Measurements from ENCODE around the gene THOC1. TPM values are rescaled to one million over a fixed set of nuclear protein-coding genes. Genes with fewer than 3 reads are reported as not detected.

Gene THOC1
- total RNA-seq, 1 experiment from 2014 or later = 59.2 TPM

- H3K36me3 ChIP-seq = peaks cover 65% of the 10 kb centered on the region
- H3K4me1 ChIP-seq = no peaks in the 10 kb centered on the region
- H3K9me3 ChIP-seq (replicated peaks) = no peaks in the 10 kb centered on the region
- H3K27ac ChIP-seq = no peak overlapping the region
- H3K27me3 ChIP-seq = no peaks in the 10 kb centered on the region
- DNase-seq = no peak
- H3K4me3 ChIP-seq = no peak overlapping the region
Measured at GRCh38 chr18:253121-253520, 14.7 kb downstream of the THOC1 start.

DNA sequence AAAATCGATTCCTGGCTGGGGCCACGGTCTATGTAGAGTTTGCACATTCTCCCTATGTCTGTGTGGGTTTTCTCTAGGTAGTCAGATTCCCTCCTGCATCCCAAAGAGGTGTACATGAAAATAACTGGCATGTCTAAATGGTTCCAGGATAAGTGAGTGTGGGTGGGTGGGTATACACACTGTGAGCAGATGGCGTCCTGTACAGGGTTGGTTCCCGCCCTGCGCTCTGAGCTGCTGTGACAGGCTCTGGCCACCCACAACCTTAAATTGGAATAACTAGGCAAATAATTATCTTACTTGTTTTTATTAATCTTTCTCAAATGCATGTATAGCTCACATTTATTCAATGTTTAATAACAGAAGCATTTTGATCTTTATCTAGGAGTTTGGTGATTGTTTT lies 16.3 kb downstream of the THOC1 start:
- Histone ChIP-seq H3K27me3 (no peaks in the 10 kb centered on the region), H3K4me3 (no peak overlapping the region), H3K9me3 (replicated peaks) (no peaks in the 10 kb centered on the region), H3K27ac (no peak overlapping the region), H3K36me3 (peaks cover 66% of the 10 kb centered on the region), H3K4me1 (no peaks in the 10 kb centered on the region)
- no peak for DNase-seq

DNA sequence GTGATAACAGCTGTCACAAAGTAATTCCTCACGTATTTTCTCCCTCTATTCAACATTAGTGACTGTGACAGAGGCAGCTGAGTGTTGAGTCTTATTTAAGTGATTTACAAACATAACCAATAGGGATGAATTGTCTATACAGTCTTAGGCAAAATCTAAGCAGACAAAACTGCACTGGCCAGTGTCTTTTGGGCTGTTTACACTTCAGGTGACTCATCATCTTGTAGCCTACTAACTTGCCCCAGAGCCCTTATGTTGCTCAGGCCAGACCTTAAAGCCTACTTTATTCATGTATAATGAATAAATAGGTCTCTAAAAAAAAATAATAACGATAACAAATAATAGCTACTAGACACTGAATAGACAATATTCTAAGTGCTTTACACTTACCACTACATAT lies 17.2 kb downstream of the THOC1 start:
- Histone ChIP-seq H3K27me3 (no peaks in the 10 kb centered on the region), H3K36me3 (peaks cover 65% of the 10 kb centered on the region), H3K4me3 (no peak overlapping the region), H3K4me1 (peaks cover 6% of the 10 kb centered on the region; the same call in 1 of the 2 replicates), H3K27ac (no peak overlapping the region), H3K9me3 (replicated peaks) (no peaks in the 10 kb centered on the region)
- no peak for DNase-seq

DNA sequence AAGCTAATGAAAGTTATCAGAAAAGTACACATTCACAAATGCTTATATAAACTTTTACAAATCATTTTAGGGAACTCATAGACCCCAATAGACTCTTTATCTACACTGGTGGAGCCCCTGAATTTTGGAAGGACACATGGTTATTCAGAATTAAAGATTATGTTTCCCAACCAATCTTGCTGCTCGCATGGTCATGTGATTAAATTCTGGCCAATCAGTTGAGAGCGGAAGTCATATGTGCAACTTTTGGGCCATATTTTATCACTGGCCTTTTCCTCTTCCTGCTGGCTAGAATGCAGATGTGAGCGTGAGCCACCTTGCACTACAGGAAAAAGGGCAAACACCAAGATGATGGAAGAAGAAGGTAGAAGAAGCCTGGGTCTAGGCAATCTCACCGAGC lies 19.8 kb downstream of the THOC1 start:
- Histone ChIP-seq H3K36me3 (peaks cover 71% of the 10 kb centered on the region), H3K27ac (no peak overlapping the region), H3K4me1 (peaks cover 12% of the 10 kb centered on the region; the same call in 1 of the 2 replicates), H3K4me3 (no peak overlapping the region), H3K9me3 (replicated peaks) (no peaks in the 10 kb centered on the region), H3K27me3 (no peaks in the 10 kb centered on the region)
- DNase-seq = no peak

DNA sequence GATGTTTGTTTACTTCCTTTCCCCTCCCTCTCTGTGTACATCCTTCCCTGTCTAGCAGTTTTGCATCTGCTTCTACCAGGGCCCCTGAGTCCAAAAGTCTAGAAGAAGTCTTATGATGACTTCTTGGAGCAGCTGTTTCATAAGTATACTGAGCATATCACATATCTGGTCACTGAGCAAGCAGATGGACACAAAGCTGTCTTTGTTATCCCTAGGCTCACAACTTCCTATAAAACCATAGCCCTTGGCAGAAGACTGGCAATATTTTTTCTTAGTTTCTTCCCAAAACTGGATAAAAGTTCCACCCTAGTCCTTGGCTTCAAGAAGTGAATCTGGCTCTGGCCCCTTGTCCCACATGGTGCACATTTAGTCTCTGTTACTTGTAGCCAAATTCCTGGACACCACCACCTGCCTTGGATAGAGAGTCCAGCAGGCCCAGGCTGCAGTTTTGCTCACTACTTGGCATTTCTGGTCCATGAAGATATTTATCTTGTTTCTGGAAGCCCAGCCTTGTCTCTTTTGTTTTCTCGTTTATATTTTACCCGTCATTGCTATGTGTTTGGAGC lies 22.5 kb downstream of the THOC1 start:
- Histone ChIP-seq H3K9me3 (replicated peaks) (no peaks in the 10 kb centered on the region), H3K36me3 (peaks cover 77% of the 10 kb centered on the region), H3K4me1 (peaks cover 12% of the 10 kb centered on the region; the same call in 1 of the 2 replicates), H3K27ac (peak overlapping the region; percentile 63), H3K27me3 (no peaks in the 10 kb centered on the region), H3K4me3 (no peak overlapping the region)
- DNase-seq = peak; percentile 34 to 77

- no peak for DNase-seq
- H3K27ac ChIP-seq = no peak overlapping the region
Measured at GRCh38 chr18:240175-240574, 27.7 kb downstream of the THOC1 start.

GRCh38 chr18:231563-231962 lies 36.3 kb downstream of the THOC1 start:
- Histone ChIP-seq H3K4me1 (no peaks in the 10 kb centered on the region), H3K27me3 (no peaks in the 10 kb centered on the region), H3K4me3 (no peak overlapping the region), H3K36me3 (no peaks in the 10 kb centered on the region; the same call in 1 of the 2 replicates), H3K27ac (no peak overlapping the region), H3K9me3 (replicated peaks) (no peaks in the 10 kb centered on the region)
- DNase-seq = no peak

More at GRCh38 chr18:240175-240574, 27.7 kb downstream of the THOC1 start:
- H3K36me3 ChIP-seq = peaks cover 47% of the 10 kb centered on the region
- 0 out of 2 replicates have a peak, but pooled peaks cover 2% of the 10 kb centered on the region for H3K4me1 ChIP-seq
- no peaks in the 10 kb centered on the region for H3K9me3 ChIP-seq (replicated peaks)
- H3K4me3 ChIP-seq = no peak overlapping the region
- no peaks in the 10 kb centered on the region for H3K27me3 ChIP-seq

GRCh38 chr18:228586-228985 lies 39.3 kb downstream of the THOC1 start:
- Histone ChIP-seq H3K4me1 (no peaks in the 10 kb centered on the region), H3K9me3 (replicated peaks) (no peaks in the 10 kb centered on the region), H3K27ac (no peak overlapping the region), H3K4me3 (no peak overlapping the region), H3K27me3 (no peaks in the 10 kb centered on the region), H3K36me3 (peaks cover 15% of the 10 kb centered on the region)
- DNase-seq = no peak

- no peak for DNase-seq
- H3K9me3 ChIP-seq (replicated peaks) = no peaks in the 10 kb centered on the region
- peaks cover 22% of the 10 kb centered on the region for H3K36me3 ChIP-seq
- no peak overlapping the region for H3K4me3 ChIP-seq
- no peaks in the 10 kb centered on the region for H3K4me1 ChIP-seq
- H3K27ac ChIP-seq = no peak overlapping the region
- H3K27me3 ChIP-seq = no peaks in the 10 kb centered on the region
Measured at GRCh38 chr18:227902-228301, 39.9 kb downstream of the THOC1 start.

- H3K27ac ChIP-seq = no peak overlapping the region
- no peak overlapping the region for H3K4me3 ChIP-seq
- H3K4me1 ChIP-seq = no peaks in the 10 kb centered on the region
- peaks cover 27% of the 10 kb centered on the region for H3K36me3 ChIP-seq
- no peaks in the 10 kb centered on the region for H3K27me3 ChIP-seq
- H3K9me3 ChIP-seq (replicated peaks) = no peaks in the 10 kb centered on the region
- no peak for DNase-seq
Measured at GRCh38 chr18:227374-227773, 40.5 kb downstream of the THOC1 start.

- Histone ChIP-seq H3K4me3 (no peak overlapping the region), H3K36me3 (peaks cover 38% of the 10 kb centered on the region), H3K27me3 (no peaks in the 10 kb centered on the region), H3K9me3 (replicated peaks) (no peaks in the 10 kb centered on the region), H3K4me1 (no peaks in the 10 kb centered on the region), H3K27ac (no peak overlapping the region)
- no peak for DNase-seq
Measured at GRCh38 chr18:225745-226144, 42.1 kb downstream of the THOC1 start.

DNA sequence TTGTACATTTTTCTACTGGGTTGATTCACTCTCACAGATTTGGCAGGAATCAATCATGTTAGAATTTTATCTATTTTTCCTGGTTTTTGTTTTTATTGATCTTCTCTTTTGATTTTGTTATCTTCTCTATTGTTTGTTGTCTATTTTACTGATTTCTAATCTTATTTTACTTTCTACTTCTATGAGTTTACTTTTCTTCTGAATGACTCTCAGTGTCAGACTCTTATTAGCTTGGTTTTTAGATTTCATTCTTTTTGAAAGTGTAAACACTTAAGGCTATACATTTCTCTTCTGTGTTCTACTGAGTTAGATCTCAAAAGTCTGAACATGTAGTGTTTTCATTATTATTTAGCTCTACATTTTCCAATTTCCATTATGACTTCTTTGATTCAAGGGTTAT lies 47.1 kb downstream of the THOC1 start:
- Histone ChIP-seq H3K27me3 (no peaks in the 10 kb centered on the region), H3K9me3 (replicated peaks) (no peaks in the 10 kb centered on the region), H3K36me3 (peaks cover 80% of the 10 kb centered on the region), H3K27ac (no peak overlapping the region), H3K4me1 (no peaks in the 10 kb centered on the region), H3K4me3 (no peak overlapping the region)
- DNase-seq = no peak

DNA sequence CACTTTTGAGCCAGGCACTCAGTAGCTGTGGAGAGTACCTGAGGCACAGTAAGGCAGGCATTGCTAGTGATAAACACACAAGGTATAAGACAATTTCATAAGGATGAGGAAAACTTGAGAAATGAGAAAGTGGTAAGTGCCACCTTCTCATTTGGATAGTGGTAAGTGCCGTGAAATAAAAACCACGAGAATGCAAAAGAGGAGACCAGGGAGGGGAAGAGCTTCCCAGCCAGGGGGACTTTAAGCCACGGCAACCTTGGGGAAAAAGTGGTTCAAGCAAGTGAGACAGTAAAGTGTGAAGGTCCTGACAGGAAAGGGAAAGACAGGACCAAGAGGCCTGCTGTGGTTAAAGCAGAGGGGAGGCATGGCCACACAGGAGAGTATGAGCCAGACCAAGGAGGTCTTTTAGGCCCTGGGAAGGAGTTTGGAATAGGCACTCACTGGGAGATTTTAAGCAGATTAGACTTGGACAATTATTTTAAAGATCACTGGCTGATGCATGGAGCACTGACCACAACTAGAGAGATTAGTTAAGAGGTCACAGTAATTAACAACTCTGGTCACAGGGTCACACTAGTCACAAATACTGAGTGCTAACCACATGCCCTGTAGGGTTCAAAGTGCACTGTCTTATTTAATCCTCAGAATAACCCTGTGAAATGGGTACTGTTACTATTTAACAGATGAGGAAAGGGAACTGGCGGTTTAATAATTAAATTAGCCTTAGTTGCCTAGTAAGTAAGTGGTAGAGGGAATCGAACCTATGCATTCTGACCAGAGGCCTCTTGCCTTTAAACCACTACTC lies 50.1 kb downstream of the THOC1 start:
- Histone ChIP-seq H3K27ac (no peak overlapping the region), H3K27me3 (no peaks in the 10 kb centered on the region), H3K36me3 (peaks cover 80% of the 10 kb centered on the region), H3K9me3 (replicated peaks) (no peaks in the 10 kb centered on the region), H3K4me3 (no peak overlapping the region), H3K4me1 (no peaks in the 10 kb centered on the region)
- DNase-seq = no peak

DNA sequence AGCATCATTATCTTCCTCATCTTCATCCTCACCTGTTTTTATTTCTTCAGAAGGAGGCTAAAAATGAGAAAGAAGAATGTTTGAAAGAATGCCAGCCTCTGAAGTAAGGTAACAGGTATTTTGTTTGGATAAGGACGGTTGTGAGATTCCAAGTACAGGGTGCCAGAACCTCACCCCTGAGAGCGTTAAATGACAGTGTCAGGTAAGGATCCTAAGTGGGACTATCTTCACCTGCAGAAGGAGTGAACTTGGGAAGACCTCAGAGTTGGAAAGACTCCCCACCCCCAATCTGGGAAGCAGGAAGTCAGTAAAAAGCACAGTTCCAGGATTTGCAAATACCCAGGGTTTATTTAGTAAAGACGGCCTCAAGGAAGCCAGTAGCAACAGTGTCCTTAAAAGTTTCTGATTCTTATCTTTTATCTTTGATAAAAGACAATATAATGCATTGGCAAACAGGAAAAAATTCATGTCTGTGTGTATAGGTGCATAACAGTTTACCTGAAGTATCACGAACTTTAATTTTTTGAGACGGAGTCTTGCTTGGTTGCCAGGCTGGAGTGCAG lies 52.3 kb downstream of the THOC1 start:
- Histone ChIP-seq H3K27me3 (no peaks in the 10 kb centered on the region), H3K4me3 (no peak overlapping the region), H3K27ac (no peak overlapping the region), H3K9me3 (replicated peaks) (no peaks in the 10 kb centered on the region), H3K36me3 (peaks cover 88% of the 10 kb centered on the region), H3K4me1 (no peaks in the 10 kb centered on the region)
- DNase-seq = no peak

- Histone ChIP-seq H3K36me3 (peaks cover 89% of the 10 kb centered on the region), H3K27me3 (no peaks in the 10 kb centered on the region), H3K27ac (no peak overlapping the region), H3K9me3 (replicated peaks) (no peaks in the 10 kb centered on the region), H3K4me3 (no peak overlapping the region), H3K4me1 (no peaks in the 10 kb centered on the region)
- DNase-seq = no peak
Measured at GRCh38 chr18:213966-214365, 53.9 kb downstream of the THOC1 start.
